Stimulated activated CD8-positive, alpha-beta memory T cell treated with anti-CD3 and anti-CD28 coated beads, Interleukin-15, amount 100 ng/mL, for 48 hours (primary cell): ENCODE results near the gene SUCLG2.
"Not testable (repeated sequence)": the region's sequence is repeated elsewhere in the genome, so short reads cannot be mapped to it uniquely, and the experiment has no call there.

Experiments
- DNase-seq, 2 donors: peaks; one replicate each; pipeline ENCODE4 v3.0.0-alpha.2; 2020; ENCODE audit warnings: low read depth in 2 of 2

The SUCLG2 gene

DNA sequence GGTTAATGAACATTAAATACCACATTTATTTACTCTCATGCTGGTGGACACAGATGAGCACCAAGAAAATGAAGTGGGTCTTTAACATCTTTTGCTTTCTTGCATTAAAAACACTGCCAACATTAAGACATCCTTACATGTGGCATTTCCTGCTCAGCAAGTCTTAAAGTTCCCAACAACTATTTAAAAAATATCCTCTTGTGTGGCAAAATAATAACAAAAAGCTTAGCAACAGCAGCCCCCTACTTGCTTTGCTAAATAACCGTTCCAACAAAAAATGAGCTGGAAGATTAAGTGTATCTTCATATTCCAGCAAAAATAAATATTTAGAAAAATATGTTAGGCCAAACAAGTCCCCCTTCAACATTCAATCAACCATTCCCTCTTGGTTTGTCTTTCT is 93.1 kb downstream of the SUCLG2 start:
- no peak for DNase-seq

DNA sequence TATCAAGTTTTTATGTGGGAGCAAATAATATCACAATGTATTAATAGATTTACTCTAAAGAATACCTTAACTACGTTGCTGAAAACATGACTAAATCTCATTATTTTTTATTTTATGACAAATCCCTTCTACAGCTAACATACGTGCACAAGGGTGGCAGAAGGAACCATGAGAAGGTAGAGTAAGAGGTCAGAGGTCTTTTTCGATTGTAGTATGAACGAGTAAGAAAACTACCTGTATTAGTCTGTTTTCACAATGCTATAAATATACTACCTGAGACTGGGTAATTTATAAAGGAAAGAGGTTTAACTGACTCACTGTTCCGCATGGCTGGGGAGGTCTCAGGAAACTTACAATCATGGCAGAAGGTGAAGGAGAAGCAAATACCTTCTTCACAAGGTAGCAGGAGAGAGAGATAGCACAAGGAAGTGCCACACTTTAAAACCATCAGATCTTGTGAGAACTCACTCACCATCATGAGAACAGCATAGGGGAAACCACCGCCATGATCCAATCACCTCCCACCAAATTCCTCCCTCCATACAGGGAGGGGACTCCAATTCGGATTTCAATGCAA is 95.3 kb downstream of the SUCLG2 start:
- DNase-seq, result no peak

DNA sequence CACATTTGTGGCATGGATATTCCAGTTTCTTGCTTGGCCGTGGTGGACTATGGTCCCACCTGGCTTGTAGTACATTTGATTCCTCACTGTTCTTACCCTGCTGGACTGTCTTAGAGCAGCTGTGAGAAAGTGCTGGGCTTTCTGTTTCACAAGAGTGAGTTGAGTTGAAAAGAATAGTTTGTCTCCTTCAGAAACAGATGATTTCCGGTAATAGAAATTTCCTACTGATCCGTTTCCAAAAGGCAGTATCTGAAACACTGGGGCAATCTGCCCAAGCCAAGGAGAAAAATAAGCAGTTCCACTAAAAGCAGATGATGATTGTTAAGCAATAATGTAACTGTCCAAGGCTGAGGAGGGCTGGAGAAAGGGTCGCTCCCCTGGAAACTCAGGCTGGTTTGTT is 96.0 kb downstream of the SUCLG2 start:
- DNase-seq, result no peak

DNA sequence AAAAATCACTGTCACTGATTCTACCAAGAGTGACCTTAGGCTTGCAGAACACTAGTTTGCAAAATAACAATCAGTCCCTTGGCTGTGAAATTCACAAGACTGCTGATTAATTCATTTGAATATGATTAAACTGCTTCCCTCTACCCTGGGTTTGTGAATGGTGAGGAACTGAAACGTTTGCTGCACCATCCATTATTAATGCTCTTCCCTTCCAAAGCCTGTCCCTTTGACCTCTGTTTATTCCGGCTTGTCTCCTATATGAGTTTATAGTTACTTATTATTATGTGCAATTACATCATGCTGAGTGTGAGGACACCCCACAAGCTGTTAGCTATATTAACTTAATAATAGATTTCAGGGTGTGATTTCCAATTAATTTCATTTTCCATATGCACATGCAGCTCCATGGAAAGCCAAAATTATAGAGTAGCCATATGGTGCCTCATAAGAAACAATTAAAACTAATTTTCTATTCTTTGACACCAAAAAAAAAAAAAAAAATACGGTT is 96.5 kb downstream of the SUCLG2 start:
- DNase-seq, result no peak

DNA sequence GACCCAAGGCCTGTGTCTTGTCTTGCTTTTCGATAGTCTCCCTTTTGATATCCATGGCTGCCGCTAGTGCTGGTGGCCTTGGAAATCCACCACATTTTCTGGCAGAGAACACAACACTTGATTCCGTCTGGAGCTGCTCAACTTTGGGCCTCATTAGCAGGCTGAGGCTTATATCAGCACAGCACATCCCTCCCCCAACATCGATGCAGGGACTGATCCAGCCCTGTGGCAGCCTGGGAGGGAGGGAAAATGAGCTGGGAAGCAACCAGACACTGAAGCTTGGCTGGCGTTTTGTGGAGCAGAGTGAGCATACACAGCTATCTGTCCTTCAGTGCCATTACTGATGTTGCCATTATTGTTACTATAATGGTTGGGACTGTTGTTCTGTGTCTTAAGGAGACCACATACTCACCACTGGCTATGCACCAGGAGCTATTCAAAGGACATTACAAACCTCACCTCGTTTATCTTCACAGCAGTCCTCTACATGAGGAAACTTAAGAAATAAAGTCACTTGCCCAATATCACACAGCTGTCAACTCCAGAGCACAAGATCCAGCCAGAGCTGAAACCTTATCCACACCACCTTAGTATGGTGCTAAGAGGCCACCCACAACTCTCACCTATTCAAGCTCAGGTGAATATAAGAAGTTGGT is 102.9 kb downstream of the SUCLG2 start:
- DNase-seq, result no peak

DNA sequence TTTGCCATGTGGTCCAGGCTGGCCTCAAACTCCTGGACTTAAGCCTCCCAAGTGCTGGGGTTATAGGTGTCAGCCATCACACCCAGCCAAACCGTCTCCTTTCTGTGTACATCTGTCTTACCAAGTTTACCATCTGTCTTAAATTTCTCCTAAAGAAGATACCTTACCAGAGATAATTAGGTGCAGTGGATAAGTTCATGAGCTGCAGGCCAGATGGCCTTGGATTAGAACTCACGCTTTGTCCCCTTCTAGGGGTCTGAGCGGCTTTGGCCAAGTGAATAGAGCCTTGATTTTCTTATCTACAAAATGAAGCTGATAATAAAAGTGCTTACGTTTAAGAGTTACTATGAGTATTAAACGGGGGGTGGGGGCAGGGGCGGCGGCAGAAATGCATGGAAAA is 103.9 kb downstream of the SUCLG2 start:
- no peak for DNase-seq

DNA sequence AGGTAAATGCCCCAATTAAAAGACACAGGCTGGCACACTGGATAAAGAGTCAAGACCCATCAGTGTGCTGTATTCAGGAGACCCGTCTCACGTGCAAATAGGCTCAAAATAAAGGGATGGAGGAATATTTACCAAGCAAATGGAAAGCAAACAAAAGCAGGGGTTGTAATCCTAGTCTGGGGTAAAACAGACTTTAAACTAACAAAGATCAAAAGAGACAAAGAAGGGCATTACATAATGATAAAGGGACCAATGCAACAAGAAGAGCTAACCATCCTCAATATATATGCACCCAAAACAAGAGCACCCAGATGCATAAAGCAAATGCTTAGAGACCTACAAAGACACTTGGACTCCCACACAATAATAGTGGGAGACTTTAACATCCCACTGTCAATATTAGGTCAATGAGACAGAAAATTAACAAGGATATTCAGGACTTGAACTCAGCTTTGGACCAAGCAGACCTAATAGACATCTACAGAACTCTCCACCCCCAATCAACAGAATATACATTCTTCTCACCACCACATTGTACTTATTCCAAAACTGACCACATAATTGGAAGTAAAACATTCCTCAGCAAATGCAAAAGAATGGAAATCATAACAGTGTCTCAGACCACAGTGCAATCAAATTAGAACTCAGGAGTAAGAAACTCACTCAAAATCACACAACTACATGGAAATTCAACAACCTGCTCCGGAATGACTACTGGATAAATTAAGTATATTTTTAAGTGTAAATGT is 111.7 kb downstream of the SUCLG2 start:
- DNase-seq, result not testable (repeated sequence)

DNA sequence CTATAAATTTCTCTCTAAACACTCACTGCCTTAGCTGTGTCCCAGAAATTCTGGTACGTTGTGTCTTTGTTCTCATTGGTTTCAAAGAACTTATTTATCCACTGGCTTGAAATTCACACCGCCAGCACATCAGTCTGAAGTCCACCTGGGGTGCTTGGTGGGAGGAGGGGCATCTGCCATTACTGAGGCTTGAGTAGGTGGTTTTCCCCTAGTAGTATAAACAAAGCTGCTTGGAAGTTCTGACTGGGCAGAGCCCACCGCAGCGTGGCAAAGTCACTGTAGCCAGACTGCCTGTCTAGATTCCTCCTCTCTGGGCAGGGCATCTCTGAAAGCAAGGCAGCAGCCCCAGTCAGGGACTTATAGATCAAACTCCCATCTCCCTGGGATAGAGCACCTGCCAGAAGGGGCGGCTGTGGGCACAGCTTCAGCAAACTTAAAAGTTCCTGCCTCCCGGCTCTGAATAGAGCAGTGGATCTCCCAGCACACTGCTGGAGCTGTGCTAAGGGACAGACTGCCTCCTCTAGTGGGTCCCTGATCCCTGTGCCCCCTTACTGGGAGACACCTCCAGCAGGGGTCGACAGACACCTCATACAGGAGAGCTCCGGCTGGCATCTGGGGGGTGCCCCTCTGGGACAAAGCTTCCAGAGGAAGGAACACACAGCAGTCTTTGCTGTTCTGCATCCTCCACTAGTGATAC is 114.1 kb downstream of the SUCLG2 start:
- DNase-seq, result no peak

DNA sequence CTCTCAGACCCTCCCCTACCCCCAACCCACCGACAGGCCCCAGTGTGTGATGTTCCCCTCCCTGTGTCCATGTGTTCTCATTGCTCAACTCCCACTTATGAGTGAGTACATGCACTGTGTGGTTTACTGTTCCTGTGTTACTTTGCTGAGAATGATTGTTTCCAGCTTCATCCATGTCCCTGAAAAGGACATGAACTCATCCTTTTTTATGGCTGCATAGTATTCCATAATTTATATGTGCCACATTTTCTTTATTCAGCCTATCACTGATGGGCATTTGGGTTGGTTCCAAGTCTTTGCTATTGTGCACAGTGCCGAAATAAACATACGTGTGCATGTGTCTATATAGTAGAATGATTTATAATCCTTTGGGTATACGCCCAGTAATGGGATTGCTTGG is 117.2 kb downstream of the SUCLG2 start:
- not testable (repeated sequence) for DNase-seq

DNA sequence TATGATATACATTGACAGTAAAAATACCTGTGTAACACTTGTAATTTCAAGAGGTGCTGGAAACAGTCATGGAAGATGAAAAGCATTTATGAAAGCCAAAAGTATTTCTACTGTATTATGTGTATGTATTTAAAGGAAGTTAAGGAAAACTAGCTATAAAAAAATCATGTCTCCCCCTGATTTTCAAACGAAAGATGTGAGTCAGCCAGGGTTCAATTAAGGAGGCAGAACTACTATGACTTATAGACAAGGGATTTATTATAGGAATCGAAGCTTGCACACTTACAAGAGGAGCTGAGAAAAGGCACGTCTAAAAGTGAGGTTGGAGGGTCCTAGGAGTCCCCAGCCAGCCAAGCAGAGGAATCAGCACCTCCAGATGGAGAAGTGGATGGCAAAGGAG is 119.4 kb downstream of the SUCLG2 start:
- DNase-seq, result no peak

DNA sequence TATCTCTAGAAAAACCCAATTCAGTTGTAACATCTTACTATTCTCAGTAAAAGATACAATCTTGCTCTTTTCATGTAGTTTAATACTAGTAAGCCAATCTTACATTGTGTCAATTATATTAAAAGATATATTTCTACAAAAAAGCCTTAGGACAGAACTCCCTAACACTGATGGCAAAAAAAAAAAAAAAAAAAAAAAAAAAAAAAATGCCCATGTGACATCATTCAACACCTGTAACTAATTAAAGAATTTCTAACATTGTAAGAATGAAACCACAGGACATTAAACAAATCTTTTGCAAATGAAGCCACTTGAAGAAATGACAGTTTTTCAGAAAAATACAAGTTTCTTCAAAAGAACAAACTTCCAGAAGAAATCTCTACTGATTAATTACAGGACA is 119.8 kb downstream of the SUCLG2 start:
- no peak for DNase-seq

DNA sequence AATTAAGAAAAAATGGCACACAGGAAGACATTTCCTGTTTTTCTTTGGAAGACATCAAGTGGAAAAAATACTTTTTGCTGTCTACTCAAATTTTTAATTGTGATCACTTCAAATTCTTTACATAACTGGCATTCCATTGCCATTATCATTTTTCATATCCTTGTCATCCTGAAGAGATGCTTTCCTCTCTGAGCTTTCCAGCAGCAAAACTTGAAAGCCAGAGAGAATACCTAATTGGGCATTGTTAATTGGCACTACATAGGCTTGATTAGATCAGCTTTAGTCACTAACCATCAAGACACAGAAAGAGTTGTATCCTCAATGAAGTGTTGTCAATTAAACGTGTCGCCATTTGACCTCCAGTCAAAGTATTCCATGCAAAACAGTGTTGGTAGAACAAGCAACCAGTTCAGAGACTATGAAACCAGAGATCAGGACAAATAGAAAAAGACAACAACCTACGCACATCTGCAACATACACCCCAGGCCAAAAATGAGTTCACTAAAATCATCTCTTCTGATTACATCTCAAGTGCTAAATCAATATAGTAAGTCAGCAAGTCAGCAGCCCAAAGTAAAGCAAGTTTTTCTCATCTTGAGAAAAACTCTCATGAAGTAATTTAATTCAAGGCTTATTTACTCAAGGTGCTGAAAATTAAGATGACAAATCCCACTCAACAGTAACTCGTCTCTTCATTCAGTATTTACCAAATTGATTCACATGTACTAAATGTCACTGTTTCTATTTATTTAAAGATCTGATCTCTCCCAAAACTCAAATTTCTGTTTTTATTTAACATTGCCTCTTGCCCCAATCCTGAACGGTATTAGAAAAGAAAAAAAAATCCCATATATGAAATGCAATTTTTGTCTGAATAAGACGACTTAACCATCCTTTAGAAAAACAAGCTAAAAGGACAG is 123.0 kb downstream of the SUCLG2 start:
- DNase-seq, result no peak

DNA sequence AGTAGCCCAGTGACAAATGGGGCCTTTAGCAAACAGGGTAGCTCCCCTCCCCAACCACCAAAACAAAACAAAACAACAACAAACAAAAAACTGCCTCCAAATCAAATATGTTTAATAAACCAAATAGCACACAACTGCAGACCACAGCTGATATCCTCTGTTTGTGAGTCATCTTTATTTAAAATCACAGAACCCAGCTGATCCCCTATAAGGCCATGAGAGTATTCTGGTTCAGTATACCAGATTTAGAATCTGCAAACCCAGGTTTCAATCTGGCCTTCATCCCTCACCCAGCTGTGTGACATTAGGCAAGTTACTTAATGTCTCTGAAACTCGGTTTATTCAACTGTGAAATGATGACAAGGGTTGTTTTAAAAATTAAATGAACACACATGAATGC is 124.5 kb downstream of the SUCLG2 start:
- no peak for DNase-seq

DNA sequence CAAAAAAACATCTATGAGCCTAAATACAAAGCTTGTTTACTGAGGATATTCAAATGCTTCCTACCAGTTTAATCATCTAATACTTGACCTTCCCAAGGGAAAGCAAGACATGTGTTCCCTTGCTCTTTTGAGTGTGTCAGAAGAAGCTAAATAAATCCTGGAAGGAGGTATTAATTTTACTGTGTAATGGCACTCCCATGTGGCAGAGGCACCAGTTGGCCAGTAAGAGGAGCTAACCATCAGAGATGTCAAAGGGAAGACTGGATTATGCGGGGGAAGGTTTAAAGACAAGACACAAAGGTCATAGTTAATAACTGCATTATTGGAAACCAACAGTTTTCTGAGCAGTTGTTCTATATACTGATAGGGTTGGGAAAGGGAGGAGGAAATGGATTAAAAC is 125.1 kb downstream of the SUCLG2 start:
- no peak for DNase-seq

DNA sequence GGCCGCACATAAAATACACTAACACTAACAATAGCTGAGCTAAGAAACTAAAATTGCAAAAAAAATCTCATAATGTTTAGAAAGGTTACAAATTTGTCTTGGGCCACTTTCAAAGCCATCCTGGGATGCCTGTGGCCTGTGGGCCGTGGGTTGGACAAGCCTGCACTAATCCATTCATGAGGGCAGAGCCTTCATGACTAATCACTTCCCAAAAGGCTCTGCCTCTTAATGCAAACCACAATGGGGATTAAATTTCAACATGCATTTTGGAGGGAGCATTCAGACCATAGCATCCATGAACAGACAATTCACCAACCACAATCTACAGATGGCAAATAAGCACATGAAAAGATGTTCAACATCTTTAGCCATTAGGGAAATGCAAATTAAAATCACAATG is 128.2 kb downstream of the SUCLG2 start:
- no peak for DNase-seq

DNA sequence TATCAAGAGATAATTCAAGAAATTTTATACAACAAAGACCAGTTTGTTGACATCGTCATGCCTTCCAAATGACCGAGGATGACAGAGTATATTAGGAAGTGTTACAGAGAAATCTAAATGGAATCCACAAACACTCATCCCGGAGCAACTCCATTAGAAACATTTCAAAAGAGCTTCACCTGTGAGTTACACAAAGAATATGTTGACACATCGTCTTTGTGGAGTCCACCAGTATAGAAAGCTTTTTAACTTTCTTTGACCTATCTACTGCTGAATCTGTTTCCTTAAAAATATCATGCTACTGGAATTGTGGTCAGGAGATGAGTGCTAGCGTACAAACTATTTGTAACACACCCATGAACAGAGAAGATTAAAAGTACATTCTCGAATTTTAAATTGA is 130.4 kb downstream of the SUCLG2 start:
- DNase-seq, result no peak

DNA sequence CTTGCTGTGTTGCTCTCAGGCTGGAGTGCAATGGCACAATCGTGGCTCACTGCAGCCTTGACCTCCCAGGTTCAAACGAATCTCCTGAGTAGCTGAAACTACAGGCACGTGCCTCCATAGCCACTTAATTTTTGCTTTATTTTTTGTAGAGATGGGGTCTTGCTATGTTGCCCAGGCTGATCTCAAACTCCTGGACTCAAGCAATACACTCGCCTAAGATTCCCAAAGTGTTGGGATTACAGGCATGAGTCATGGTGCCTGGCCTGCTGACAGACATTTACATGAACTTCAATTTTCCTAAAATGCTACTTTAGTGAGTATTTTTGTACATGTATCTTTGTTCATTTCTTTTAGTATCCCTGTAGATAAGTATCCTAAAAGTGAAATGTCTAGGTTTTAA is 132.3 kb downstream of the SUCLG2 start:
- no peak for DNase-seq

DNA sequence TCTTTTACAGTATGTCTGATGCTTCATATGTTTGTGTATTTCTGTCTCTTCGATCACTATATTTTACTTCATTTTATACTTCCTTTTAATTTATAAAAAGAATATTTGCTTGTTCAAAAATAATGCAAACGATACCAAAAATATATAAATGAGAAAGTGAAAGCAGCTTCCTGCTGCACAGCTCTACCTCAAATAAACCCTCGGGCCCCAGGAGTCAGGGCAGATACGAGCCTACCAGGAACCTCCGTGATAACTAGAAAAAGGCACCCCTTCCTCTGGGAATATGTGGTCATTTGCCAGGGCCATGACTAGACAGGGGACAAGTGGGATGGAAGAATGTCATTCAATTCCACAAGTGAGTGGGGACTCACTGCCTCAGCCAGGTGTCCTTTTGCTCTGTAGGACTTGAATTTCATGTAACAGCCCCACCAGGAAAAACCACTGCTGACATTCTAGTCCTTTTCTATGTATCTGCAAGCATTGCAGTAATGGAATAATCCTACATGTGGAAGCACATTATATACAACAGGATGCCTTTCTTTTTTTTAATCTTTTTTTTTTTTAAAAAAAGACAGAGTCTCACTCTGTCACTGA is 133.3 kb downstream of the SUCLG2 start:
- no peak for DNase-seq

DNA sequence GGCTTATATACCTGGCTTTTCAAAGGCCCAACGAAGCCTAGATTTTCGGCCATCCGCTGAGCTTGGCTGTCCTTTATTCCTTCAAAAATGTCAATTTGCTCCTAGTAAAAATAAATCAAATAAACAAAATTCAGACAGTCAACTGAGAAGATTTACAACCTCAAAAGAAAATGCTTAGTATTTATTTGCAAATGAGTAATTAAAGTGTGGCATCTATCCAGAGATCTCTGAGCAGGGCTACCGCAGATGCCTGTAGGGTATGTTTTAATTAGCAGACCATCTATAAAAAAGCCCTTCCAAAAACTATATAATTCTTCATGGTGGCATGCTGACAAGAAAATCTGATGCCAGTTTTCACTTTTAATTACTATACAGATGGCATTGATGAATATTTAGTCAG is 136.2 kb downstream of the SUCLG2 start:
- DNase-seq, result no peak

DNA sequence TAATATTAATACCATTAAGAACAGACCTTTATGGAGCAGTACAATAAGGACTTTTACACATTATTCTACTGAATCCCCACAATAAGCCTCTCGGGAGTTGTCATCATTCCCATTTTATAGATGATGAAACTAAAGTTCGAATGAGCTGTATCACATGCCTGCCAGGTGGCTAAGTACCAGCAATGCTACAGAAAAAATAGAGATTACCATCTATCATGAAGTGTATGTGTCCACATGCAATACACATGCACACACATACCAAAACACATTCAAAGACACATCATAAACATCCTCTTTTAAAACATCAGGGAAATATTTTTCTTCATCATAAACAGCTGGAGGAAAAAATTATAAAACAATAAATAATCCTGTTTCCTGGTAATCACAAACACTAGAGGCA is 136.6 kb downstream of the SUCLG2 start:
- no peak for DNase-seq

DNA sequence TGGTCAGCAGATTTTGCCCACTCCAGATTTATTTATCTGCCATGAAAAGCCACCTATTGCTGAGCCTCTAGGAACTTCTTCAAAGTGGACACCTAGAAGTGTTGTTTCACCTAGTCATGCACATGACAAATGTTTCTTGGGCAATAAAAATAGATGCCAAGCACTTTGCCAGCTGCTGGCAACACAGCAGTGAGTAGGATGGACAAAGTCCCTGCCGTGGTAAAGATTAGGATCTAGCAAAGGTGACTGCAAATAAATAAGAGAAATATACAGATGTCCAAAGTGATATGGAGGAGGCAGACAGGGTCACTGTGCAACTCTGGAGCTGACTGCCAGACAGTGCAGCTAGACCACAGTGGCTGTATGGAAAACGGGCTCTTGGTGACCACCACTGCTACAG is 137.9 kb downstream of the SUCLG2 start:
- DNase-seq, result no peak
